HL-60 (cell line): ENCODE data around the gene LTN1.

Experiments
- DNase-seq, 2 experiments: peaks; one replicate each; pipeline ENCODE4 v3.0.0-alpha.2; 2010 to 2020; ENCODE audit warnings: low read depth in 1 of 2, low spot score in 1 of 2
- H3K27ac ChIP-seq: fragments of 250-450 bp; sonication (Bioruptor Pico); replicated peaks from 2 replicates; pipeline ENCODE4 v1.5.1; 2020; ENCODE audit warnings: mild to moderate bottlenecking, moderate library complexity
- H3K27me3 ChIP-seq: fragments of 250-450 bp; sonication (Bioruptor Pico); 2 replicates; pipeline ENCODE4 v1.5.1; 2021; ENCODE audit warnings: mild to moderate bottlenecking, moderate library complexity; ENCODE audit not compliant: insufficient read depth, poor library complexity, severe bottlenecking
- H3K4me3 ChIP-seq: replicated peaks from 2 replicates; pipeline ENCODE4 v1.5.1; 2011; ENCODE audit warnings: mild to moderate bottlenecking, control low read depth, low read length; ENCODE audit not compliant: insufficient read depth
- GABPA ChIP-seq: IDR thresholded peaks from 2 replicates; pipeline ENCODE4 v1.6.1; 2012; ENCODE audit warnings: low read depth
- POLR2AphosphoS5 ChIP-seq: IDR thresholded peaks from 2 replicates; pipeline ENCODE4 v1.6.1; 2012; ENCODE audit warnings: low read depth
- SPI1 ChIP-seq: IDR thresholded peaks from 2 replicates; pipeline ENCODE4 v1.6.1; 2012; ENCODE audit warnings: low read depth, mild to moderate bottlenecking, borderline replicate concordance
- TF ChIP-seq, protein P1 (sequence below): IDR thresholded peaks from 2 replicates; pipeline ENCODE4 v1.6.1; 2012; ENCODE audit warnings: low read depth; ENCODE audit not compliant: insufficient replicate concordance
- TF ChIP-seq, protein P2 (sequence below): IDR thresholded peaks from one replicate; pipeline ENCODE4 v1.5.1; 2011; ENCODE audit warnings: low read length, control low read depth, inconsistent platforms; ENCODE audit not compliant: insufficient read depth

Gene LTN1

DNA sequence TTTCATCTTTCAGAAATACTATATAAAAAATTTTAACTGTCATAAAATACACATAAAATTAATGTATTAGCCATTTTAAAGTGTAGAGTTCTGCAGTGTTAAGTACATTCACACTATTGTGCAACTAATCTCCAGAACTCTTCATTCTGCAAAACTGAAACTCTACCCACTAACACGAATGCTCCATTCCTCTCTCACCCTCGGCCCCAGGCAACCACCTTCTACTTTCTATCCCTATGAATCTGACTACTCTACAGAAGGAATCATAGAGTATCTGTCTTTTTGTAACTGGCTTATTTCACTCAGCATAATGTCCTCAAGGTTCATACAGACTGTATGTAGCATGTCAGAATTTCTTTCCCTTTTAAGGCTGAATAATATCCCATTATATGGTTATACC, 43.4 kb downstream of the LTN1 start:
- H3K27me3 ChIP-seq = no peaks in the 10 kb centered on the region
- no peak for DNase-seq
- no peak overlapping the region for H3K4me3 ChIP-seq
- TF ChIP-seq GABPA (no peak), POLR2AphosphoS5 (no peak), SPI1 (no peak)
- TF ChIP-seq, protein P1, sequence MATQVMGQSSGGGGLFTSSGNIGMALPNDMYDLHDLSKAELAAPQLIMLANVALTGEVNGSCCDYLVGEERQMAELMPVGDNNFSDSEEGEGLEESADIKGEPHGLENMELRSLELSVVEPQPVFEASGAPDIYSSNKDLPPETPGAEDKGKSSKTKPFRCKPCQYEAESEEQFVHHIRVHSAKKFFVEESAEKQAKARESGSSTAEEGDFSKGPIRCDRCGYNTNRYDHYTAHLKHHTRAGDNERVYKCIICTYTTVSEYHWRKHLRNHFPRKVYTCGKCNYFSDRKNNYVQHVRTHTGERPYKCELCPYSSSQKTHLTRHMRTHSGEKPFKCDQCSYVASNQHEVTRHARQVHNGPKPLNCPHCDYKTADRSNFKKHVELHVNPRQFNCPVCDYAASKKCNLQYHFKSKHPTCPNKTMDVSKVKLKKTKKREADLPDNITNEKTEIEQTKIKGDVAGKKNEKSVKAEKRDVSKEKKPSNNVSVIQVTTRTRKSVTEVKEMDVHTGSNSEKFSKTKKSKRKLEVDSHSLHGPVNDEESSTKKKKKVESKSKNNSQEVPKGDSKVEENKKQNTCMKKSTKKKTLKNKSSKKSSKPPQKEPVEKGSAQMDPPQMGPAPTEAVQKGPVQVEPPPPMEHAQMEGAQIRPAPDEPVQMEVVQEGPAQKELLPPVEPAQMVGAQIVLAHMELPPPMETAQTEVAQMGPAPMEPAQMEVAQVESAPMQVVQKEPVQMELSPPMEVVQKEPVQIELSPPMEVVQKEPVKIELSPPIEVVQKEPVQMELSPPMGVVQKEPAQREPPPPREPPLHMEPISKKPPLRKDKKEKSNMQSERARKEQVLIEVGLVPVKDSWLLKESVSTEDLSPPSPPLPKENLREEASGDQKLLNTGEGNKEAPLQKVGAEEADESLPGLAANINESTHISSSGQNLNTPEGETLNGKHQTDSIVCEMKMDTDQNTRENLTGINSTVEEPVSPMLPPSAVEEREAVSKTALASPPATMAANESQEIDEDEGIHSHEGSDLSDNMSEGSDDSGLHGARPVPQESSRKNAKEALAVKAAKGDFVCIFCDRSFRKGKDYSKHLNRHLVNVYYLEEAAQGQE = no peak
- TF ChIP-seq, protein P2, sequence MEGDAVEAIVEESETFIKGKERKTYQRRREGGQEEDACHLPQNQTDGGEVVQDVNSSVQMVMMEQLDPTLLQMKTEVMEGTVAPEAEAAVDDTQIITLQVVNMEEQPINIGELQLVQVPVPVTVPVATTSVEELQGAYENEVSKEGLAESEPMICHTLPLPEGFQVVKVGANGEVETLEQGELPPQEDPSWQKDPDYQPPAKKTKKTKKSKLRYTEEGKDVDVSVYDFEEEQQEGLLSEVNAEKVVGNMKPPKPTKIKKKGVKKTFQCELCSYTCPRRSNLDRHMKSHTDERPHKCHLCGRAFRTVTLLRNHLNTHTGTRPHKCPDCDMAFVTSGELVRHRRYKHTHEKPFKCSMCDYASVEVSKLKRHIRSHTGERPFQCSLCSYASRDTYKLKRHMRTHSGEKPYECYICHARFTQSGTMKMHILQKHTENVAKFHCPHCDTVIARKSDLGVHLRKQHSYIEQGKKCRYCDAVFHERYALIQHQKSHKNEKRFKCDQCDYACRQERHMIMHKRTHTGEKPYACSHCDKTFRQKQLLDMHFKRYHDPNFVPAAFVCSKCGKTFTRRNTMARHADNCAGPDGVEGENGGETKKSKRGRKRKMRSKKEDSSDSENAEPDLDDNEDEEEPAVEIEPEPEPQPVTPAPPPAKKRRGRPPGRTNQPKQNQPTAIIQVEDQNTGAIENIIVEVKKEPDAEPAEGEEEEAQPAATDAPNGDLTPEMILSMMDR = no peak
- no peak overlapping the region for H3K27ac ChIP-seq

DNA sequence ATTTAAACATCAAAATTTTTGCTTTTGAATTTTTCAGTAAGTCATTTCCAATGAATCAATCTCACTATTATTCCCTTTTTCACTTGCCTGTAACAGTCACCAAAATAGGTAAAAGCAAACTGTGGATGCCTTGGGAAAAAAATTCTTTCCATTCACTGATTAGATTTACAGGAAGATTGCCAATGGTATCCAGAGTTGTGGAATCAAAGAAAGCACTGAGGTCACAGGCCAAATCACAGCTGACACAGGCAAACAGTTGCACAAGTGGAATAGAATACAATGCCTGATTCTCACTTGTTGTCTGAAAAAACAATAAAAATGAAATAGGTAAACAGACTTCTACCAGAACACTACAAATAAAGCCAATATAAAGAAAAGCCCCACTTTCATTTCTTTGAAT, 48.4 kb downstream of the LTN1 start:
- no peak for DNase-seq
- no peak overlapping the region for H3K4me3 ChIP-seq
- no peak for TF ChIP-seq GABPA
- TF ChIP-seq, protein P1 = no peak
- no peak for TF ChIP-seq POLR2AphosphoS5
- TF ChIP-seq SPI1 = no peak
- TF ChIP-seq, protein P2 = no peak
- no peak overlapping the region for H3K27ac ChIP-seq
- H3K27me3 ChIP-seq = no peaks in the 10 kb centered on the region

DNA sequence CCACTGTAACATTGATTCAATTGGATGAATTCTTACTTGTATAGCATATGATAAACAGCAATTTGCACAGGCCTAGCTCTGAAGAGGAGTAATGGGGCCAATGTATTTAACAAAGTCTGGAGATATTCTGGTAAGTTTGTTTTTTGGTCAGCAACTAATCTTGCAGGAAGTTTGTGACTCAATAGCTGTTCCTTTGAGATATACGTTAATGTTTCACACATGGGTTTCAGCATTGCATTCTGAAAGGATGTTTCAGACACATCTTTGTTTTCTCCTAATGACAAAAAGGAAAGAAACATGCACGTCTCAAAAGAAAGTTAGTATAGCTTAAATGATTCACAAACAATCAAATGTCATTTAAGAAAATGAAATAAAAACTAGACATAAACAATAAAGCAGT, 49.0 kb downstream of the LTN1 start:
- DNase-seq = no peak
- Histone ChIP-seq H3K27ac (no peak overlapping the region), H3K4me3 (no peak overlapping the region), H3K27me3 (no peaks in the 10 kb centered on the region)
- TF ChIP-seq, protein P1 = no peak
- TF ChIP-seq GABPA (no peak), POLR2AphosphoS5 (no peak), SPI1 (no peak)
- TF ChIP-seq, protein P2 = no peak
